Kidney epithelial cell (primary cell): ENCODE measurements around the gene ALDH1B1. TPM values are rescaled to one million over a fixed set of nuclear protein-coding genes. Genes with fewer than 3 reads are reported as not detected.

ENCODE experiments used
- DNase-seq: peaks from one replicate; pipeline ENCODE4 v3.0.0-alpha.2; 2010; ENCODE audit warnings: low read depth
- H3K27me3 ChIP-seq: 2 replicates; pipeline ENCODE4 v1.6.0; 2011; ENCODE audit warnings: low read length; ENCODE audit not compliant: control insufficient read depth, insufficient read depth
- H3K36me3 ChIP-seq: 2 replicates; pipeline ENCODE4 v1.5.1; 2011; ENCODE audit warnings: low read length; ENCODE audit not compliant: control insufficient read depth, insufficient read depth
- H3K4me3 ChIP-seq: 2 replicates; pipeline ENCODE4 v1.5.1; 2011; ENCODE audit warnings: low read depth, mild to moderate bottlenecking, control low read depth, low read length
- CTCF ChIP-seq: IDR thresholded peaks from 2 replicates; pipeline ENCODE4 v1.5.1; 2011; ENCODE audit warnings: mild to moderate bottlenecking, moderate library complexity, low read length, control low read depth, inconsistent platforms; ENCODE audit not compliant: insufficient read depth, poor library complexity, severe bottlenecking
- total RNA-seq: library from RNA; depleted of rRNA; stranded (reverse); fragments of >200 nt; gene quantifications from 2 replicates; pipeline ENCODE4 v1.2.3, GENCODE V29; 2015

The ALDH1B1 gene
- total RNA-seq, 1 donor from 2014 or later: 87.2 TPM

GRCh38 chr9:38447703-38448102, 55.2 kb downstream of the ALDH1B1 start:
- TF ChIP-seq CTCF: no peak
- H3K4me3 ChIP-seq: no peak overlapping the region
- no peak for DNase-seq
- no peaks in the 10 kb centered on the region for H3K36me3 ChIP-seq
- no peaks in the 10 kb centered on the region for H3K27me3 ChIP-seq

Other genes with a start within 250 kb of the ALDH1B1 start
- gene IGFBPL1, start 31.8 kb downstream of the ALDH1B1 start, total RNA-seq: 2.5 and 10.0 TPM in 2 replicates
- gene ANKRD18A, start 227.9 kb downstream of the ALDH1B1 start, total RNA-seq: 2.4 TPM in 2 replicates